ENCODE results near the gene SLC18A2. TPM values are rescaled to one million over a fixed set of nuclear protein-coding genes. Genes with fewer than 3 reads are reported as not detected.

SLC18A2 gene
- not detected for total RNA-seq

DNA sequence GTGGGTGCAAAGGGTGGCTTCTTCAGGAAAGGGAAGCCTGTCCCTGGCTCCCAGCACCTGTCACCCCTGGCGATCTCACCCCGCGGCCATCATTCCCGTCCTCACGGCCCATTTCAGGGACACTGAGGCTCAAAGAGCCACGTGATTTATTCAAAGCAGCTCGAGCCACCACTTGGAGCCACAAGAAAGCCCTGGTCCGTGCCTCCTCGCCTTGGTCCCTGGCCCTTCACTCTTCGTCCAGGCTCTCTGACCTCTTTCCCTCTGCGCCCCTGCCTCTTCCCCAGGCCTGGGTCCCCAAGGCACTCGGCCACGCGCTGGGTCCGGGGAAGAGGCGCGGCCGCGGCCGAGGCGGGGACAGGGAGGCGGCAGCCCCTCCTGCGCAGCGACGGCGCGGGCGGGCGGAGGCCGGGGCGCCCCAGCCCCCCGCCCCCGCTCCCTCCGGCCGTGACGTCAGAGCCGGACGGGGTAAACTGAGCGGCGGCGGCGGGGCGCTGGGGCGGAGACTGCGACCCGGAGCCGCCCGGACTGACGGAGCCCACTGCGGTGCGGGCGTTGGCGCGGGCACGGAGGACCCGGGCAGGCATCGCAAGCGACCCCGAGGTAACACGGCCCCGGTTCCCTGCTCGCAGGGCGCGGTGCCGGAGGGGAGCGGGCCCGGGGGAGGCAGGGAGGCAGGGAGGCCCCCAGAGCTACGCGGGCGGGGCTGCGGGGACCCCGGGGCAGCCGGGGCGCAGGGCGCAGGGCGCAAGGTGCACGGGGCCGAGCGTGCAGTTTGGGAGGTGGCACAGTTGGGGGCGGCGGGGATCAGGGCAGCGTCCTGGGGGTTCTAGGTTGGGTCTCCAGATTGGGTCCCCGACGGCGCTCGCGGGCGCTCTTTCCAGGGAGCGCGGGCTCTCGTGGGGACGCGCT, at the start of gene SLC18A2:
SLC18A2 (plus strand) TSS at position 494 of the 909 bp plus-strand sequence. CDS start 580 bp downstream, outside the sequence.
- no peak within 1 kb of the TSS for H3K4me3 Mint-ChIP-seq
- no peaks in the 10 kb centered on the region for H3K36me3 Mint-ChIP-seq (ENCODE audit: low read depth)
- no peaks in the 10 kb centered on the region for H3K9me3 Mint-ChIP-seq
- H3K27ac Mint-ChIP-seq, result no peak within 1 kb of the TSS
- H3K27me3 Mint-ChIP-seq, result peaks cover 38% of the 10 kb centered on the region
- ChIA-PET CTCF (interaction anchor here (0.6 to 1.3 kb wide), 2 partner anchors 66 to 78 kb away, joined by 3 to 4 read pairs; no protein-coding TSS in a partner anchor), POLR2A (no interaction called here)
- H3K4me1 Mint-ChIP-seq, result peaks cover 2% of the 10 kb centered on the region
- DNase-seq, result no peak

DNA sequence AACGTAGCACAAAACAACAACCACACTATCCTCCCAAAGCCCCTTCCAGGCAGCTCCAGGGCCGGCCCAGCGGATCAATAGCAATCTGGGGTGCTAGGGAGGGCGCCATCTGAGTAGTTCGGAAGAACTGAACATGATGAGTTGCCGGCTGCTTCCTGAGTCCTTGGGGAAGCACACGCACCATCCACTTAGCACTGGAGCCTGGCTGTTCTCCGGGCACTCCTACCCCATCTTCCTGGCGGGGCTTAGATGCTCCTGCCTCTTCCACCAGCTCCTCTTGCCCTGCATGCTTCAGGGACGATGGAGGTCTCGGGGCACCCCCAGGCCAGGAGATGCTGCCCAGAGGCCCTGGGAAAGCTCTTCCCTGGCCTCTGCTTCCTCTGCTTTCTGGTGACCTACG, 43.7 kb upstream of the SLC18A2 start, which contains the start of gene KCNK18:
KCNK18 (plus strand) TSS at position 301 of the 400 bp plus-strand sequence; CDS start at position 301, 0 bp downstream.
- no peak within 1 kb of the TSS for H3K4me3 Mint-ChIP-seq
- ChIA-PET CTCF (interaction anchor here (1.4 kb wide), 1 partner anchor 22 kb away, joined by 4 read pairs; no protein-coding TSS in a partner anchor), POLR2A (no interaction called here)
- H3K36me3 Mint-ChIP-seq (ENCODE audit: low read depth), result no peaks in the 10 kb centered on the region
- no peak for DNase-seq
- H3K4me1 Mint-ChIP-seq, result no peaks in the 10 kb centered on the region
- no peaks in the 10 kb centered on the region for H3K9me3 Mint-ChIP-seq
- no peak within 1 kb of the TSS for H3K27ac Mint-ChIP-seq
- no peaks in the 10 kb centered on the region for H3K27me3 Mint-ChIP-seq

- no peaks in the 10 kb centered on the region for H3K9me3 Mint-ChIP-seq
- DNase-seq, result no peak
- H3K27me3 Mint-ChIP-seq, result no peaks in the 10 kb centered on the region
- ChIA-PET POLR2A (no interaction called here), CTCF (interaction anchor here (1.4 kb wide), 1 partner anchor 23 kb away, joined by 4 read pairs; no protein-coding TSS in a partner anchor)
- no peak overlapping the region for H3K4me3 Mint-ChIP-seq
- no peak overlapping the region for H3K27ac Mint-ChIP-seq
- no peaks in the 10 kb centered on the region for H3K4me1 Mint-ChIP-seq
- no peaks in the 10 kb centered on the region for H3K36me3 Mint-ChIP-seq (ENCODE audit: low read depth)
These were observed 42.8 kb upstream of the SLC18A2 start for GRCh38 chr10:117198088-117198487.

DNA sequence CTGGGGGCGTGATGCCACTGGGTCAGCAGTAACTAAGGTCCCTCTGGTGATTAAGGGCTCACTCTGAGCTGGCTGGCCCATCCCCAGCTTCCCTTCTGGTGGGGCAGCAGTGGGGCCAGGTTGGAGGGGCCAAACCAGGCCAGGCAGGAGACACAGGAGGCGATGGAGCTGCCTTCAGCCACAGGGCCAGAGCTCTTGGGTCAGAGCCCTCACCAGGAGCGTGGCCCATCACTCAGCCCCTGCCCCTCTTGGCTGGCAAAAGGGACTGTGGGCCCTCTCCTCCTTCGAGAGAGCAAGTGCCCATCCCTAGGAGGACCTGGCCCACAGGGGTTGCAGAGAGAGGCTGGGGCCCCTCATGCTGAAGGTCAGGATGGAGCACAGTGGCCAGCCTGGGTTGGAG, 39.1 kb upstream of the SLC18A2 start:
- no peak overlapping the region for H3K27ac Mint-ChIP-seq
- H3K9me3 Mint-ChIP-seq, result no peaks in the 10 kb centered on the region
- CTCF ChIA-PET, result no interaction called here
- POLR2A ChIA-PET, result no interaction called here
- no peaks in the 10 kb centered on the region for H3K4me1 Mint-ChIP-seq
- no peak for DNase-seq
- peaks cover 3% of the 10 kb centered on the region for H3K27me3 Mint-ChIP-seq
- H3K36me3 Mint-ChIP-seq (ENCODE audit: low read depth), result no peaks in the 10 kb centered on the region
- no peak overlapping the region for H3K4me3 Mint-ChIP-seq

GRCh38 chr10:117204316-117204715, 36.6 kb upstream of the SLC18A2 start:
- H3K36me3 Mint-ChIP-seq (ENCODE audit: low read depth), result no peaks in the 10 kb centered on the region
- H3K27me3 Mint-ChIP-seq, result peaks cover 3% of the 10 kb centered on the region
- no peaks in the 10 kb centered on the region for H3K9me3 Mint-ChIP-seq
- H3K4me1 Mint-ChIP-seq, result no peaks in the 10 kb centered on the region
- CTCF ChIA-PET, result interaction anchor here (2.1 kb wide), 1 partner anchor 13 kb away, joined by 11 read pairs; no protein-coding TSS in a partner anchor
- no peak overlapping the region for H3K4me3 Mint-ChIP-seq
- no peak for DNase-seq
- no peak overlapping the region for H3K27ac Mint-ChIP-seq
- POLR2A ChIA-PET, result no interaction called here

GRCh38 chr10:117212176-117212575, 28.7 kb upstream of the SLC18A2 start:
- CTCF ChIA-PET, result no interaction called here
- Mint-ChIP-seq H3K4me3 (no peak overlapping the region), H3K27me3 (peaks cover 38% of the 10 kb centered on the region), H3K9me3 (peaks cover 10% of the 10 kb centered on the region), H3K4me1 (peaks cover 4% of the 10 kb centered on the region), H3K36me3 (ENCODE audit: low read depth) (no peaks in the 10 kb centered on the region), H3K27ac (no peak overlapping the region)
- DNase-seq, result no peak
- POLR2A ChIA-PET, result no interaction called here

DNA sequence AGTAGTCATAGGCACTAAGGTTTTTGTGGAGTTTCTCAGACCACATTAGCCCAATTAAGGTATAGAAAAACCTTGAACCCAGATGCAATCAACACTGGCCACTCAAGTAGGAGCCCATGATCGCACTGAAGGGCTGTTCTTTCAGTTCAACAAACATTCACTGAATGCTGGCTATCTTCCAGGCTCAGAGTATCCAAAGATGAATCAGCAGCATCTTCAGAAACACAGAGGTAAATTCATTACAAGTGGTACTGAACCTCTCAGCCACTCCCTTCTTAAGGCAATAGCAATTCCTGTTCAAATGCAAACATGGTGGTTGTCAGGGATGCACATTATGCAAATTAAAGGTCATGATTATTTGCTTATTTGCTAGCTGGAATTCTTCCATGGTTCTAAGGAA, 26.5 kb upstream of the SLC18A2 start:
- no peak for DNase-seq
- H3K4me3 Mint-ChIP-seq, result no peak overlapping the region
- H3K4me1 Mint-ChIP-seq, result peaks cover 7% of the 10 kb centered on the region
- no peak overlapping the region for H3K27ac Mint-ChIP-seq
- H3K36me3 Mint-ChIP-seq (ENCODE audit: low read depth), result no peaks in the 10 kb centered on the region
- ChIA-PET CTCF (interaction anchor here (0.6 kb wide), 1 partner anchor 40 kb away, joined by 3 read pairs; no protein-coding TSS in a partner anchor), POLR2A (no interaction called here)
- peaks cover 42% of the 10 kb centered on the region for H3K27me3 Mint-ChIP-seq
- H3K9me3 Mint-ChIP-seq, result peaks cover 10% of the 10 kb centered on the region

DNA sequence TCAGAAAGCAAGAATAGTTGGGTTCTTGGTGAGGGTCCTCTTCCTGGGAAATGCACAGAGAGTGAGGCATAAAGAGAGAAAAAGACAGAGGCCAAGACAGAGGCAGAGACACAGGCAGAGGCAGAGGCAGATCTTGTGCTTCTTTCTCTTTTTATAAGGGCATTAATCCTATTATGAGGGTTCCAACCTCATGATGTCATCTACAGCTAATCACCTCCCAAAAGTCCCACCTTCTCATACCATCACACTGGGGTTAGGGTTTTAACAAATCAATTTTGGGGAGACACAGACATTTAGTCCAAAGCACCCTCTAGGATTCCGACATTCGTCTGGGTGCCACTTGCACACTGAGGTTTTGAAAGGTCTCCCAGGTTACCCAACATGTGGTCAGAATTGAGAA, 25.8 kb upstream of the SLC18A2 start:
- ChIA-PET CTCF (no interaction called here), POLR2A (no interaction called here)
- DNase-seq, result no peak
- Mint-ChIP-seq H3K27me3 (peaks cover 41% of the 10 kb centered on the region), H3K27ac (no peak overlapping the region), H3K4me3 (no peak overlapping the region), H3K36me3 (ENCODE audit: low read depth) (no peaks in the 10 kb centered on the region), H3K4me1 (peaks cover 7% of the 10 kb centered on the region), H3K9me3 (peaks cover 10% of the 10 kb centered on the region)

GRCh38 chr10:117216028-117216427, 24.9 kb upstream of the SLC18A2 start:
- H3K36me3 Mint-ChIP-seq (ENCODE audit: low read depth), result no peaks in the 10 kb centered on the region
- H3K4me1 Mint-ChIP-seq, result peaks cover 7% of the 10 kb centered on the region
- DNase-seq, result no peak
- ChIA-PET POLR2A (interaction anchor here (1.2 to 1.7 kb wide), 3 partner anchors 103 to 158 kb away, joined by 3 to 10 read pairs (median 7); no protein-coding TSS in a partner anchor), CTCF (interaction anchor here (0.6 to 4.2 kb wide), 38 partner anchors 8 to 428 kb away, joined by 3 to 107 read pairs (median 6); no protein-coding TSS in a partner anchor)
- no peak overlapping the region for H3K27ac Mint-ChIP-seq
- peaks cover 36% of the 10 kb centered on the region for H3K27me3 Mint-ChIP-seq
- peaks cover 10% of the 10 kb centered on the region for H3K9me3 Mint-ChIP-seq
- H3K4me3 Mint-ChIP-seq, result no peak overlapping the region

GRCh38 chr10:117216611-117217195, 24.2 kb upstream of the SLC18A2 start:
- H3K27ac Mint-ChIP-seq, result no peak overlapping the region
- POLR2A ChIA-PET, result interaction anchor here (0.8 to 1.7 kb wide), 4 partner anchors 42 to 157 kb away, joined by 3 to 10 read pairs (median 5); no protein-coding TSS in a partner anchor
- peaks cover 30% of the 10 kb centered on the region for H3K27me3 Mint-ChIP-seq
- H3K9me3 Mint-ChIP-seq, result peaks cover 5% of the 10 kb centered on the region
- H3K36me3 Mint-ChIP-seq (ENCODE audit: low read depth), result no peaks in the 10 kb centered on the region
- peaks cover 7% of the 10 kb centered on the region for H3K4me1 Mint-ChIP-seq
- CTCF ChIA-PET, result interaction anchor here (0.6 to 4.2 kb wide), 46 partner anchors 9 to 1024 kb away, joined by 3 to 107 read pairs (median 5); no protein-coding TSS in a partner anchor
- peak; percentile 68 for DNase-seq
- peak overlapping the region; percentile 52 for H3K4me3 Mint-ChIP-seq

GRCh38 chr10:117217196-117217761, 23.6 kb upstream of the SLC18A2 start:
- peak overlapping the region; percentile 52 for H3K4me3 Mint-ChIP-seq
- no peaks in the 10 kb centered on the region for H3K9me3 Mint-ChIP-seq
- peaks cover 7% of the 10 kb centered on the region for H3K4me1 Mint-ChIP-seq
- ChIA-PET POLR2A (interaction anchor here (0.8 to 1.7 kb wide), 4 partner anchors 43 to 157 kb away, joined by 3 to 10 read pairs (median 5); no protein-coding TSS in a partner anchor), CTCF (interaction anchor here (0.6 to 4.2 kb wide), 42 partner anchors 9 to 1024 kb away, joined by 3 to 107 read pairs (median 6); no protein-coding TSS in a partner anchor)
- H3K27me3 Mint-ChIP-seq, result peaks cover 24% of the 10 kb centered on the region
- H3K27ac Mint-ChIP-seq, result no peak overlapping the region
- peak; percentile 18 for DNase-seq
- no peaks in the 10 kb centered on the region for H3K36me3 Mint-ChIP-seq (ENCODE audit: low read depth)

DNA sequence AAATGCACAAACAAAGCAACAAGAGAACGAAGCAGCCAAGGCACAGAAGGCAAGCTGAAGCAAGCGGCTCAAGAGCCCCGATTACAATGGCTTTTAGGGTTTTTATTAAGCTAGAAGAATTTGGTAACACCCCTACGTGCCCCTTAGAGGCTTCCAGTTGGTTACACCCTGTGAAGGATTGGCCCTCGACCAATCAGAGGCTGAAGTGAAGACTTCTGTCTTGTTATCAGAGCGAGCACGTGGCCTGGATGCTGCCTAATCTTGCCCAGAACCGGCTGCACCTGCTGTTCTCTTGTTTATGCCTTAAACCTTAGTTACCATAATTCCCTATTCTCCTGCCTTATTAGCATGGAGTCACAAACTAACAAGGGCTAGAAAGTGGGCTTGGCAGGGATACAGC, 22.3 kb upstream of the SLC18A2 start:
- CTCF ChIA-PET, result interaction anchor here (1.1 to 4.2 kb wide), 3 partner anchors 8 to 101 kb away, joined by 4 to 107 read pairs (median 15); no protein-coding TSS in a partner anchor
- peaks cover 7% of the 10 kb centered on the region for H3K4me1 Mint-ChIP-seq

More for the DNA sequence above, 22.3 kb upstream of the SLC18A2 start:
- Mint-ChIP-seq H3K27me3 (peaks cover 15% of the 10 kb centered on the region), H3K27ac (no peak overlapping the region), H3K4me3 (no peak overlapping the region), H3K9me3 (no peaks in the 10 kb centered on the region), H3K36me3 (ENCODE audit: low read depth) (no peaks in the 10 kb centered on the region)
- POLR2A ChIA-PET, result no interaction called here
- no peak for DNase-seq

All from activated CD4-positive, alpha-beta memory T cell treated with anti-CD3 and anti-CD28 coated beads, Interleukin-2, amount 10 ng/mL, durations not matched to agents 7 days and 5 days (primary cell).